ENCODE data around the gene C1orf216. TPM values are rescaled to one million over a fixed set of nuclear protein-coding genes. Genes with fewer than 3 reads are reported as not detected.
"Not testable (repeated sequence)": the region's sequence is repeated elsewhere in the genome, so short reads cannot be mapped to it uniquely, and the experiment has no call there.

Gene C1orf216
- total RNA-seq, 1 experiment from 2014 or later: 3.9 TPM

DNA sequence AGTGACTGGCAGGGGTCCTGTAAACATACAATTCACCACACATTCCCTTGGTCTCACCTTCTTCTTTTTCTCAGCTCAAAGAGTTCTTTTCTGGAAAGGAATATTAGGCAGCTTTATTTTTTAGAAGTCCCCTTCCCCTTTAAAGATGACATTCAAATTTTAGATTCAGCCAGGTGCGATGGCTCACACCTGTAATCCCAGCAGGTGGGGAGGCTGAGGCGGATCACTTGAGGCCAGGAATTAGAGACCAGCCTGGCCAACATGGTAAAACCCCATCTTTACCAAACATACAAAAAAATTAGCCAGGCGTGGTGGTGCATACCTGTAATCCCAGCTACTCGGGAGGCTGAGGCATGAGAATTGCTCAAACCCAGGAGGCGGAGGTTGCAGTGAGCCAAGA is 7.6 kb downstream of the C1orf216 start:
- not testable (repeated sequence) for H3K9me2 ChIP-seq (replicated peaks; ENCODE audit: insufficient read depth, low read length); H4K20me1 ChIP-seq (ENCODE audit: insufficient read depth, low read depth, low read length); H3K36me3 ChIP-seq (ENCODE audit: insufficient read depth, low read length); H3K4me2 ChIP-seq (ENCODE audit: low read depth, low read length, poor library complexity, severe bottlenecking); H3K27ac ChIP-seq (ENCODE audit: low read length); H3K4me1 ChIP-seq (ENCODE audit: low read length); H3K27me3 ChIP-seq (ENCODE audit: low read length); H3K4me3 ChIP-seq (ENCODE audit: low read length); H3K9ac ChIP-seq (ENCODE audit: low read length); H2AFZ ChIP-seq (ENCODE audit: low read length); H3K79me2 ChIP-seq (ENCODE audit: low read length); DNase-seq; H3K9me3 ChIP-seq (ENCODE audit: low read length)

DNA sequence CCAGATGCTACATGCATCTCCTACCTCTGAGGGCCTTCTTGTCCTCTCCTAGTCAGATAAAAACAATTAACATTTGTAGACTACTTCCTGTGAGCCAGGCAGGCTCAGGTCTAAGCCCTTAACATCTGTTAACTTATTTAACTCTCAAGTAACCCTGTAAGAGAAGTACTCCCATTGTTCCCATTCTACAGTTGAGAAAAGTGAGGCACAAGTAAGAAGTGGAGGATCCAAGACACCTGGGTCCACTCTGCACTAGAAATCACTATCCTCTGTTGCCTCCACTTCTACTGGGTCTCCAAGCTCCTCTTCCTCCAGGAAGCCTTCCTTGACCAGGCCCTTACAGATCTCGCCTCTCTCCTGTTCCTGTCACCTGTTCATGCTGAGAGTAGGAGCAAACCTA is 9.7 kb downstream of the C1orf216 start:
- no peaks in the 10 kb centered on the region for H3K9me2 ChIP-seq (replicated peaks; ENCODE audit: insufficient read depth, low read length)
- no peak overlapping the region for H3K9ac ChIP-seq (ENCODE audit: low read length)
- H3K27me3 ChIP-seq (ENCODE audit: low read length): no peaks in the 10 kb centered on the region
- no peaks in the 10 kb centered on the region for H4K20me1 ChIP-seq (ENCODE audit: insufficient read depth, low read depth, low read length)
- no peaks in the 10 kb centered on the region for H3K36me3 ChIP-seq (ENCODE audit: insufficient read depth, low read length)
- no peak overlapping the region for H2AFZ ChIP-seq (ENCODE audit: low read length)
- no peaks in the 10 kb centered on the region for H3K4me1 ChIP-seq (ENCODE audit: low read length)
- no peak overlapping the region for H3K27ac ChIP-seq (ENCODE audit: low read length)
- no peak for DNase-seq
- H3K4me3 ChIP-seq (ENCODE audit: low read length): no peak overlapping the region
- H3K4me2 ChIP-seq (ENCODE audit: low read depth, low read length, poor library complexity, severe bottlenecking): no peak overlapping the region
- H3K79me2 ChIP-seq (ENCODE audit: low read length): no peaks in the 10 kb centered on the region
- no peaks in the 10 kb centered on the region for H3K9me3 ChIP-seq (ENCODE audit: low read length)

DNA sequence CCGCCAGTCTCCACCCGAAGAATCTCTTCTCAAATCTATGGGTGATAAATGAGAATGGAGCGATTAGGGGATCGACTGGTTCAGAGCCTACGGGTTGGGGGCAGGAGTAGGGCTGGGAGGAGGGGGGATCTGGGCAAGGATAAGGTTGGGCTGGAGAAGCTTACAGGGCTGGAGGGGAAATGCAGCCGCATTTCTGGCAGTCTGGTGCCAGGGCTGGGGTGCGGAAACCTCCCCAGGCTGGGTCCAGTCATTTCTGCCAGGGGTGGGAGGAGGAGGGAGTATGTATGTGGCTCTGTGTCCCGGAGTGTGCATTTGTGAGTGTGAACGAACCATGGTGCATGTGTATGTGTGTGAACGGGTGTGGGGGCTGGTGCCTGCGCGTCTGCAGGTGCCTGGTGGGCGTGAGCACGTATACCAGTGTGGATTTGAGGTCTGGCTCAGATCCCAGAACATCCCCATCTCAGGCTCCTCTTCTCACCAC is 10.2 kb downstream of the C1orf216 start:
- H3K9me3 ChIP-seq (ENCODE audit: low read length): no peaks in the 10 kb centered on the region
- no peaks in the 10 kb centered on the region for H4K20me1 ChIP-seq (ENCODE audit: insufficient read depth, low read depth, low read length)
- no peak overlapping the region for H3K4me2 ChIP-seq (ENCODE audit: low read depth, low read length, poor library complexity, severe bottlenecking)
- H3K27me3 ChIP-seq (ENCODE audit: low read length): no peaks in the 10 kb centered on the region
- no peaks in the 10 kb centered on the region for H3K4me1 ChIP-seq (ENCODE audit: low read length)
- no peak for DNase-seq
- H3K79me2 ChIP-seq (ENCODE audit: low read length): no peaks in the 10 kb centered on the region
- H3K4me3 ChIP-seq (ENCODE audit: low read length): no peak overlapping the region
- H3K36me3 ChIP-seq (ENCODE audit: insufficient read depth, low read length): no peaks in the 10 kb centered on the region
- H3K27ac ChIP-seq (ENCODE audit: low read length): no peak overlapping the region
- H3K9ac ChIP-seq (ENCODE audit: low read length): no peak overlapping the region
- H2AFZ ChIP-seq (ENCODE audit: low read length): no peak overlapping the region
- no peaks in the 10 kb centered on the region for H3K9me2 ChIP-seq (replicated peaks; ENCODE audit: insufficient read depth, low read length)

DNA sequence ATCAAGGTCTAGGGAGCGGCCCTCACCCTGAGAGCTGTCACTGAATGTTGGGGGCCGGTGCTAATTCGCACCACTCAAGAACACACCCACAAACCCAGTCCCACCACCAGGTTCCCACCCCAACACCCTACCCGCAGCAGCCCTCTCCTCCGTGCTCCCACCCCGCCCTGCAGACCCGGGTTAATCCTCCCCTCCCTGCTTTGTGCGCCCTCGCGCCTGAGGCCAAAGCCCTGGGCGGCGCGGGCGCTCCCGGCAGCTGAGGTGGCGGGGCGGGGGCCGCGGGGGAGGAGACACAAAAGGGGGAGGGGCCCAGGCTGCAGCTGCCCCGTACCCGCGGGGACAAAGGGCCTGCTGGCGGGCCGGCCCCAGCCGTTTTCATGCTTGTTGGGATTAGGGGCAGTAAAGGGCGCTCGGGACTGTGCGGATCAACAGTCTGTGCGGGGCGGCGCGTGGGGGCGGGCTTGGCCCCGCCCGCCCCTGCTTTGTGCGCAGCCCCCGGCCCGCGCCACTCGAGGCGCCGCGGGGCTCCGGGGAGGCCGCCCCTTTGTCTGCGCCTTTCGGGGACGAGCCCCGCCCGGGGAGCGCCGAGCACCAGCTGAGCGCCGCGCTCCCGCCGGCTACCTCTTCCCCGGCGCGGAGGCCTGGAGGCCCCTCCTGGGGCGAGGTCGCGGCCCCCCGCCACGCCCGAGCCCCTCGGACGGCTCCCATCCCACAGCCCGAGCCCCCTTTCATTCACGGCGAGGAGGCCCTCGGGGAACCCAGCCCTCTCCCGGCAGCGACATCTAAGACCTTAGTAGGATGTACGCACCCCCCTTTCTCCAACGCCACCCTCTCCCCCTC is 10.9 kb downstream of the C1orf216 start:
- Histone ChIP-seq H3K4me2 (ENCODE audit: low read depth, low read length, poor library complexity, severe bottlenecking) (no peak overlapping the region), H3K9me2 (replicated peaks; ENCODE audit: insufficient read depth, low read length) (no peaks in the 10 kb centered on the region), H2AFZ (ENCODE audit: low read length) (no peak overlapping the region), H3K36me3 (ENCODE audit: insufficient read depth, low read length) (no peaks in the 10 kb centered on the region), H3K79me2 (ENCODE audit: low read length) (no peaks in the 10 kb centered on the region), H3K4me3 (ENCODE audit: low read length) (no peak overlapping the region), H3K4me1 (ENCODE audit: low read length) (peaks cover under 1% of the 10 kb centered on the region; the same call in 1 of the 2 replicates), H3K27ac (ENCODE audit: low read length) (no peak overlapping the region), H3K27me3 (ENCODE audit: low read length) (no peaks in the 10 kb centered on the region), H4K20me1 (ENCODE audit: insufficient read depth, low read depth, low read length) (no peaks in the 10 kb centered on the region), H3K9me3 (ENCODE audit: low read length) (no peaks in the 10 kb centered on the region), H3K9ac (ENCODE audit: low read length) (no peak overlapping the region)
- DNase-seq: no peak

DNA sequence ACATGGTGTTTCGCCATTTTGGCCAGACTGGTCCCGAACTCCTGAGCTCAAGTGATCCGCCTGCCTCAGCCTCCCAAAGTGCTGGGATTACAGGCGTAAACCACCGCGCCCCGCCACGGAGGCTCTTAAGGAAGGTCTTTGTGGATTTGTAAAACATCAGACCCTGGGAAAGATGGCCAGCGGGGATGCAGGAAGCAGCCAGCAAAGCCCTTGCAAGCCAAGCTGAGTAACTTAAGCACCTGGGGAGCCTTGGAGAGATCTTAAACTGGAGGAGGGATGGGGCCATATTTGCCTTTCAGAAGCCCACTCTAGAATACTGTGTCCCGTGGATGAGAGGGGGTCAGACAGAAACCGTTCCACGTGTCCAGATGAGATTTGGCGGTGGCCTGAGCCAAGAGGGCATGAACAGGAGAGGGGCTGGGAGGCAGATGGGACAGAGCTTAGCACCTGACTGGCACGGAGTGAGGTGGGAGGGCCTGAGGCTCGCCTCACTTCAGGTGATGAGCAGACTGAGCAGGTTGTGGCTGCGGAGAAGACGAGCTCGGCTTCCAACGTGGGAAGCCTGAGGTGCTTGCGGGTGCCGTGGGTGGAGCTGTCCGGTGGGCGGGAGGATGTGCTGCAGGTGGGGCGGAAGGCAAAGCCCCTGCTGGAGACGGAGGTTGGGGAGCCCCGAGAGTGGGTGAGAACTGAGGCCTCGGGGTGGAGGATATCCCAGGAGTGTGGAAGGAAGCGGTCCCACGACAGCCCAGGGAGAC is 11.7 kb downstream of the C1orf216 start:
- H3K36me3 ChIP-seq (ENCODE audit: insufficient read depth, low read length): no peaks in the 10 kb centered on the region
- no peak overlapping the region for H3K4me2 ChIP-seq (ENCODE audit: low read depth, low read length, poor library complexity, severe bottlenecking)
- no peaks in the 10 kb centered on the region for H3K27me3 ChIP-seq (ENCODE audit: low read length)
- no peak overlapping the region for H3K4me3 ChIP-seq (ENCODE audit: low read length)
- H3K9me2 ChIP-seq (replicated peaks; ENCODE audit: insufficient read depth, low read length): no peaks in the 10 kb centered on the region
- no peaks in the 10 kb centered on the region for H3K79me2 ChIP-seq (ENCODE audit: low read length)
- H2AFZ ChIP-seq (ENCODE audit: low read length): no peak overlapping the region
- H3K27ac ChIP-seq (ENCODE audit: low read length): no peak overlapping the region
- DNase-seq: no peak
- H3K9me3 ChIP-seq (ENCODE audit: low read length): no peaks in the 10 kb centered on the region
- no peaks in the 10 kb centered on the region for H4K20me1 ChIP-seq (ENCODE audit: insufficient read depth, low read depth, low read length)
- H3K4me1 ChIP-seq (ENCODE audit: low read length): peaks cover 5% of the 10 kb centered on the region
- no peak overlapping the region for H3K9ac ChIP-seq (ENCODE audit: low read length)

DNA sequence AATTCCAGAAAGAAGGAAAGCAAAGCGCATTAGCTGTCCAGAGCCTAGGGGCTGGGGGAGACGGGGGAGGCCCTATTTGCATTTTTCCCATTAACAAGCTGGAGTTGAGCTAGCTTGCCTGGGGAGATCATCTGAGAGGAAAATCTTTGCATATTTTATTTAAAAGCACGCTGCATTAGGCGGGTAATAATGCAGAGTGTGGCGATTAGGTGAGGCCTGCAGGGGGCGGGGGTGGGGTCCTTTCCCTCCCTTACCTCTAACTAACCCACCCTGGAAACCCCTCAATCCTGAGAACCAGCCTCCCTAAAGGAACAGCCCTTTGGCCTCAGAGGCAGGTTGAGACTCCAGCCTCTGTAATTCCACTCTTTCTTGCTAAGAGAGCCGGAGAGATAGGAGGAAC is 16.2 kb downstream of the C1orf216 start:
- peaks cover 5% of the 10 kb centered on the region for H3K4me1 ChIP-seq (ENCODE audit: low read length)
- no peak overlapping the region for H2AFZ ChIP-seq (ENCODE audit: low read length)
- H3K4me2 ChIP-seq (ENCODE audit: low read depth, low read length, poor library complexity, severe bottlenecking): no peak overlapping the region
- H3K27me3 ChIP-seq (ENCODE audit: low read length): no peaks in the 10 kb centered on the region
- H3K9ac ChIP-seq (ENCODE audit: low read length): no peak overlapping the region
- no peak for DNase-seq
- H3K9me3 ChIP-seq (ENCODE audit: low read length): no peaks in the 10 kb centered on the region
- no peaks in the 10 kb centered on the region for H3K9me2 ChIP-seq (replicated peaks; ENCODE audit: insufficient read depth, low read length)
- no peak overlapping the region for H3K4me3 ChIP-seq (ENCODE audit: low read length)
- H4K20me1 ChIP-seq (ENCODE audit: insufficient read depth, low read depth, low read length): no peaks in the 10 kb centered on the region
- H3K79me2 ChIP-seq (ENCODE audit: low read length): no peaks in the 10 kb centered on the region
- H3K36me3 ChIP-seq (ENCODE audit: insufficient read depth, low read length): no peaks in the 10 kb centered on the region
- H3K27ac ChIP-seq (ENCODE audit: low read length): no peak overlapping the region

DNA sequence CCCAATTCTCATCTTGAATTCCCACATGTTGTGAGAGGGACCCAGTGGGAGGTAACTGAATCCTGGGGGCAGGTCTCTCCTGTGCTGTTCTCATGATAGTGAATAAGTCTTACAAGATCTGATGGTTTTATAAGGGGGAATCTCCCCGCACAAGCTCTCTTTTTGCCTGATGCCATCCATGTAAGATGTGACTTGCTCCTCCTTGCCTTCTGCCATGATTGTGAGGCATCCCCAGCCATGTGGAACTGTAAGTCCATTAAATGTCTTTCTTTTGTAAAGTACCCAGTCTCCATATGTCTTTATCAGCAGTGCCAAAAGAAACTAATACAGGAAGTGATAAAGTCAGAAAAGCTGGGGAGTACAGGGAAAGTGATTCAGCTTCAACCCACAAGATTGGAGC is 19.5 kb downstream of the C1orf216 start:
- H3K27ac ChIP-seq (ENCODE audit: low read length); H3K4me2 ChIP-seq (ENCODE audit: low read depth, low read length, poor library complexity, severe bottlenecking); H3K27me3 ChIP-seq (ENCODE audit: low read length); H3K9me3 ChIP-seq (ENCODE audit: low read length); H3K4me1 ChIP-seq (ENCODE audit: low read length); H3K9me2 ChIP-seq (replicated peaks; ENCODE audit: insufficient read depth, low read length); H3K79me2 ChIP-seq (ENCODE audit: low read length); DNase-seq; H3K9ac ChIP-seq (ENCODE audit: low read length); H2AFZ ChIP-seq (ENCODE audit: low read length); H4K20me1 ChIP-seq (ENCODE audit: insufficient read depth, low read depth, low read length); H3K4me3 ChIP-seq (ENCODE audit: low read length); H3K36me3 ChIP-seq (ENCODE audit: insufficient read depth, low read length): not testable (repeated sequence)

DNA sequence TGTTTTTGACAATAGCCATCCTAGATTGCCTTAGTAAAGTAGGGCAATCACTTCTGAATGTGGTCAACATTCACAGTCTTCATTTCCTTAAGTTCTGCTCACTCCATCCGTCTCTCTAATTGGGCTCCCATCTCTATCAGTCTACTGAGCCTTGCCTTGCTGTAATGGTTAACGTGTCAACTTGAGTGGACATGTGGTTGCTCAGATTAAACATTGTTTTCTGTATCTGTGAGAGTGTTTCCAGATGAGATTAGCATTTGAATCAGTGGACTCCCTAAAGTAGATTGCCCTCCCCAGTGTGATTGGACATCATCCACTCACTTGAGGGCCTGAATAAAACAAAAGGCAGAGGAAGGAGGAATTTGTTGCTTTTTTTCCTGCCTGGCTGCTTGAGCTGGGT is 26.4 kb downstream of the C1orf216 start:
- Histone ChIP-seq H3K79me2 (ENCODE audit: low read length) (no peaks in the 10 kb centered on the region), H3K27ac (ENCODE audit: low read length) (no peak overlapping the region), H2AFZ (ENCODE audit: low read length) (no peak overlapping the region), H3K27me3 (ENCODE audit: low read length) (no peaks in the 10 kb centered on the region), H4K20me1 (ENCODE audit: insufficient read depth, low read depth, low read length) (no peaks in the 10 kb centered on the region), H3K4me2 (ENCODE audit: low read depth, low read length, poor library complexity, severe bottlenecking) (no peak overlapping the region), H3K9ac (ENCODE audit: low read length) (no peak overlapping the region), H3K4me1 (ENCODE audit: low read length) (no peaks in the 10 kb centered on the region), H3K36me3 (ENCODE audit: insufficient read depth, low read length) (no peaks in the 10 kb centered on the region), H3K9me2 (replicated peaks; ENCODE audit: insufficient read depth, low read length) (no peaks in the 10 kb centered on the region), H3K4me3 (ENCODE audit: low read length) (no peak overlapping the region), H3K9me3 (ENCODE audit: low read length) (no peaks in the 10 kb centered on the region)
- no peak for DNase-seq
